ENCODE data around the gene ANKRD61. TPM values are rescaled to one million over a fixed set of nuclear protein-coding genes. Genes with fewer than 3 reads are reported as not detected.

Gene ANKRD61
- total RNA-seq, 1 donor from 2014 or later: not detected

GRCh38 chr7:6011541-6011940 is 19.6 kb upstream of the ANKRD61 start:
- no peak overlapping the region for H3K4me3 Mint-ChIP-seq
- H3K4me1 Mint-ChIP-seq: peaks cover 17% of the 10 kb centered on the region
- DNase-seq (ENCODE audit: low spot score in 2 of 2, unreplicated experiment in 2 of 2): no peak
- H3K9me3 Mint-ChIP-seq: no peaks in the 10 kb centered on the region
- H3K27me3 Mint-ChIP-seq (ENCODE audit: low read depth): no peaks in the 10 kb centered on the region
- peak overlapping the region; percentile 63 for H3K27ac Mint-ChIP-seq
- TF ChIP-seq CTCF (IDR thresholded peaks at IDR 0.05; ENCODE audit: unreplicated experiment): no peak
- peaks cover 17% of the 10 kb centered on the region for H3K36me3 Mint-ChIP-seq

- DNase-seq (ENCODE audit: low spot score in 2 of 2, unreplicated experiment in 2 of 2): no peak
- Mint-ChIP-seq H3K4me1 (peaks cover 14% of the 10 kb centered on the region), H3K27me3 (ENCODE audit: low read depth) (no peaks in the 10 kb centered on the region), H3K9me3 (no peaks in the 10 kb centered on the region), H3K36me3 (peaks cover 20% of the 10 kb centered on the region), H3K27ac (peak overlapping the region; percentile 63), H3K4me3 (no peak overlapping the region)
- TF ChIP-seq CTCF (IDR thresholded peaks at IDR 0.05; ENCODE audit: unreplicated experiment): no peak
Measured at GRCh38 chr7:6012355-6013104, 18.6 kb upstream of the ANKRD61 start.

- H3K27ac Mint-ChIP-seq: peak overlapping the region; percentile 34
- DNase-seq (ENCODE audit: low spot score in 2 of 2, unreplicated experiment in 2 of 2): no peak
- H3K36me3 Mint-ChIP-seq: peaks cover 33% of the 10 kb centered on the region
- H3K9me3 Mint-ChIP-seq: no peaks in the 10 kb centered on the region
- no peak overlapping the region for H3K4me3 Mint-ChIP-seq
- H3K4me1 Mint-ChIP-seq: peaks cover 18% of the 10 kb centered on the region
- H3K27me3 Mint-ChIP-seq (ENCODE audit: low read depth): no peaks in the 10 kb centered on the region
- no peak for TF ChIP-seq CTCF (IDR thresholded peaks at IDR 0.05; ENCODE audit: unreplicated experiment)
Measured at GRCh38 chr7:6015917-6016652, 15.1 kb upstream of the ANKRD61 start.

- no peak for DNase-seq (ENCODE audit: low spot score in 2 of 2, unreplicated experiment in 2 of 2)
- peaks cover 38% of the 10 kb centered on the region for H3K36me3 Mint-ChIP-seq
- TF ChIP-seq CTCF (IDR thresholded peaks at IDR 0.05; ENCODE audit: unreplicated experiment): no peak
- no peaks in the 10 kb centered on the region for H3K27me3 Mint-ChIP-seq (ENCODE audit: low read depth)
- H3K4me3 Mint-ChIP-seq: no peak overlapping the region
- no peaks in the 10 kb centered on the region for H3K9me3 Mint-ChIP-seq
- no peak overlapping the region for H3K27ac Mint-ChIP-seq
- peaks cover 18% of the 10 kb centered on the region for H3K4me1 Mint-ChIP-seq
Measured at GRCh38 chr7:6016653-6016966, 14.6 kb upstream of the ANKRD61 start.

GRCh38 chr7:6020371-6021286 is 10.5 kb upstream of the ANKRD61 start:
- Mint-ChIP-seq H3K4me1 (peaks cover 8% of the 10 kb centered on the region), H3K27ac (peak overlapping the region; percentile 79), H3K9me3 (no peaks in the 10 kb centered on the region), H3K4me3 (no peak overlapping the region), H3K27me3 (ENCODE audit: low read depth) (no peaks in the 10 kb centered on the region), H3K36me3 (peaks cover 57% of the 10 kb centered on the region)
- no peak for TF ChIP-seq CTCF (IDR thresholded peaks at IDR 0.05; ENCODE audit: unreplicated experiment)
- DNase-seq (ENCODE audit: low spot score in 2 of 2, unreplicated experiment in 2 of 2): no peak
